H9 (cell line): ENCODE data around the gene CEP41. TPM values are rescaled to one million over a fixed set of nuclear protein-coding genes. Genes with fewer than 3 reads are reported as not detected.

Experiments
- DNase-seq: peaks from one replicate; pipeline ENCODE4 v3.0.0-alpha.2; 2017
- H2AFZ ChIP-seq: one replicate; pipeline ENCODE4 v1.6.1; 2013; ENCODE audit warnings: mild to moderate bottlenecking, low read length, control low read depth, moderate library complexity
- H2AK5ac ChIP-seq: 2 replicates; pipeline ENCODE4 v1.6.1; 2013; ENCODE audit warnings: low read length, control low read depth, mixed read lengths; ENCODE audit not compliant: insufficient read length
- H2BK120ac ChIP-seq: one replicate; pipeline ENCODE4 v1.6.1; 2013; ENCODE audit warnings: low read depth, mild to moderate bottlenecking, low read length, control low read depth, inconsistent platforms; ENCODE audit not compliant: poor library complexity, severe bottlenecking
- H2BK12ac ChIP-seq: 2 replicates; pipeline ENCODE4 v1.6.1; 2013; ENCODE audit warnings: low read length, control low read depth, mixed read lengths, low read depth; ENCODE audit not compliant: insufficient read length
- H2BK15ac ChIP-seq: 2 replicates; pipeline ENCODE4 v1.6.1; 2013; ENCODE audit warnings: low read depth, low read length, control low read depth
- H2BK20ac ChIP-seq: one replicate; pipeline ENCODE4 v1.6.1; 2013; ENCODE audit warnings: low read depth, mild to moderate bottlenecking, low read length, control low read depth, inconsistent platforms; ENCODE audit not compliant: poor library complexity, severe bottlenecking
- H2BK5ac ChIP-seq: 2 replicates; pipeline ENCODE4 v1.6.1; 2013; ENCODE audit warnings: low read length, control low read depth, mixed read lengths; ENCODE audit not compliant: insufficient read length
- H3K14ac ChIP-seq: 2 replicates; pipeline ENCODE4 v1.6.1; 2013; ENCODE audit warnings: low read length, control low read depth; ENCODE audit not compliant: insufficient read depth
- H3K18ac ChIP-seq: 2 replicates; pipeline ENCODE4 v1.6.1; 2013; ENCODE audit warnings: low read depth, mild to moderate bottlenecking, mixed read lengths, low read length, control low read depth; ENCODE audit not compliant: insufficient read length
- H3K23ac ChIP-seq: 2 replicates; pipeline ENCODE4 v1.6.1; 2013; ENCODE audit warnings: low read length, control low read depth, mixed read lengths, low read depth; ENCODE audit not compliant: insufficient read length
- H3K23me2 ChIP-seq: 2 replicates; pipeline ENCODE4 v1.6.1; 2013; ENCODE audit warnings: low read depth, mild to moderate bottlenecking, mixed read lengths, low read length, control low read depth; ENCODE audit not compliant: insufficient read length, poor library complexity, severe bottlenecking
- H3K27ac ChIP-seq: 2 replicates; pipeline ENCODE4 v1.5.1; 2013; ENCODE audit warnings: low read length, control low read depth, mixed read lengths, low read depth; ENCODE audit not compliant: insufficient read length
- H3K27me3 ChIP-seq: 2 replicates; pipeline ENCODE4 v1.6.1; 2013; ENCODE audit warnings: low read length, control low read depth, inconsistent platforms; ENCODE audit not compliant: insufficient read depth
- H3K4ac ChIP-seq: 2 replicates; pipeline ENCODE4 v1.6.1; 2013; ENCODE audit warnings: low read depth, mild to moderate bottlenecking, control low read depth, inconsistent platforms, low read length, moderate library complexity
- H3K4me1 ChIP-seq: 2 replicates; pipeline ENCODE4 v1.6.1; 2013; ENCODE audit warnings: low read length, control low read depth, inconsistent platforms; ENCODE audit not compliant: insufficient read depth
- H3K4me2 ChIP-seq: 2 replicates; pipeline ENCODE4 v1.6.1; 2013; ENCODE audit warnings: low read length, control low read depth, mixed read lengths; ENCODE audit not compliant: insufficient read length, insufficient read depth
- H3K56ac ChIP-seq: 2 replicates; pipeline ENCODE4 v1.6.1; 2013; ENCODE audit warnings: low read depth, mild to moderate bottlenecking, mixed read lengths, low read length, control low read depth; ENCODE audit not compliant: insufficient read length
- H3K79me1 ChIP-seq: 2 replicates; pipeline ENCODE4 v1.6.1; 2013; ENCODE audit warnings: low read depth, mild to moderate bottlenecking, moderate library complexity, low read length, control low read depth, inconsistent platforms; ENCODE audit not compliant: insufficient read depth, poor library complexity, severe bottlenecking
- H3K79me2 ChIP-seq: 2 replicates; pipeline ENCODE4 v1.6.1; 2013; ENCODE audit warnings: low read length, control low read depth, inconsistent platforms; ENCODE audit not compliant: insufficient read depth
- H3K9ac ChIP-seq: 2 replicates; pipeline ENCODE4 v1.6.1; 2013; ENCODE audit warnings: low read length, control low read depth, mixed read lengths; ENCODE audit not compliant: insufficient read length; ENCODE audit errors: extremely low read depth
- H3K9me3 ChIP-seq: one replicate; pipeline ENCODE4 v1.6.1; 2013; ENCODE audit warnings: low read depth, low read length, inconsistent platforms; ENCODE audit not compliant: control insufficient read depth
- H3T11ph ChIP-seq: one replicate; pipeline ENCODE4 v1.6.1; 2013; ENCODE audit warnings: mild to moderate bottlenecking, low read length, control low read depth, inconsistent platforms
- H4K20me1 ChIP-seq: one replicate; pipeline ENCODE4 v1.6.1; 2013; ENCODE audit not compliant: control insufficient read depth, insufficient read length, insufficient read depth
- H4K5ac ChIP-seq: 2 replicates; pipeline ENCODE4 v1.6.1; 2013; ENCODE audit warnings: low read depth, mild to moderate bottlenecking, mixed read lengths, low read length, control low read depth; ENCODE audit not compliant: insufficient read length
- H4K8ac ChIP-seq: replicated peaks from 2 replicates; pipeline ENCODE4 v1.6.1; 2013; ENCODE audit warnings: low read length, control low read depth, mixed read lengths, low read depth; ENCODE audit not compliant: insufficient read length
- H4K91ac ChIP-seq: 2 replicates; pipeline ENCODE4 v1.6.1; 2013; ENCODE audit warnings: low read depth, mild to moderate bottlenecking, moderate library complexity, mixed read lengths, low read length, control low read depth; ENCODE audit not compliant: insufficient read length
- H3K27ac Mint-ChIP-seq, 3 experiments: 2 replicates in 2 of 3; 3 replicates in 1 of 3; pipeline ENCODE4 v1.8.0; 2020 to 2021; ENCODE audit warnings: mixed read lengths in 3 of 3, mild to moderate bottlenecking in 1 of 3, moderate library complexity in 1 of 3
- H3K27me3 Mint-ChIP-seq: 2 replicates; pipeline ENCODE4 v1.8.0; 2021; ENCODE audit warnings: low read depth, mild to moderate bottlenecking, moderate library complexity, mixed read lengths
- H3K36me3 Mint-ChIP-seq, 3 experiments: 2 replicates in 2 of 3; 3 replicates in 1 of 3; pipeline ENCODE4 v1.8.0; 2020 to 2021; ENCODE audit warnings: low read depth in 3 of 3, mixed read lengths in 3 of 3; ENCODE audit not compliant: insufficient read depth in 1 of 3
- H3K4me1 Mint-ChIP-seq, 2 experiments: 2 replicates each; pipeline ENCODE4 v1.8.0; 2020; ENCODE audit warnings: mixed read lengths in 2 of 2
- H3K4me3 Mint-ChIP-seq, 2 experiments: 2 replicates in 1 of 2; 3 replicates in 1 of 2; pipeline ENCODE4 v1.8.0; 2020 to 2021; ENCODE audit warnings: mild to moderate bottlenecking in 2 of 2, mixed read lengths in 2 of 2, moderate library complexity in 1 of 2
- H3K9me3 Mint-ChIP-seq, 2 experiments: 2 replicates in 1 of 2; 3 replicates in 1 of 2; pipeline ENCODE4 v1.8.0; 2020; ENCODE audit warnings: mild to moderate bottlenecking in 2 of 2, mixed read lengths in 2 of 2, moderate library complexity in 1 of 2
- WGBS: extraction: QIAGEN DNeasy Blood & Tissue Kit; methylation state at CpG from one replicate; pipeline ENCODE4 v1.1.7; 2013; ENCODE audit warnings: missing lambda C conversion rate, low lambda C conversion rate, mixed read lengths; ENCODE audit not compliant: insufficient read length; ENCODE audit errors: extremely low coverage; 5-methylcytosine and 5-hydroxymethylcytosine counted together
- total RNA-seq: library from RNA; stranded (reverse); gene quantifications from 2 replicates; pipeline ENCODE4 v1.2.1, GENCODE V29; 2021
- TF ChIP-seq, protein P1 (sequence below): fragments of 200-600 bp; sonication (generic); conservative IDR thresholded peaks from 3 replicates; pipeline ENCODE4 v1.8.0; 2021; ENCODE audit warnings: antibody characterized with exemption, mild to moderate bottlenecking

Gene CEP41
- total RNA-seq, 1 experiment from 2014 or later, result 9.7 TPM

DNA sequence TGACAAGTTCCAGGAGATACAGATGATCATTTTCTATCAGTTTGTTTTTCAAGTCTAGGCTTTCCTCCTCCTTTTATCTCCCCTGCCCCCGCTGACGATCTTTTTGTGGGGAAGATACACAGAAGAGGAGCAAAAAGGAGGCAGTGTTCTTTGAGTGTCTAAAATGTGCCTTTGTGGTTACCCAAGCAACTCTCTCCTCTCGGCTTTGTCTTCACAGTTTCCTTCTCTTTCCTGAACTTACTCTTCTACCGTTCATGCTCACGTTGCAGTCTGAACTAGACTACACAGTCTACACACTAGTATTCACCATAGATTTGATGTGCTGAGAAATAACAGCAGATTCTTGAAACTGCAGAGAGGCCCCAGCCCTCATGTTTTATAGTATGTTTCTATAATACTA lies 23.6 kb downstream of the CEP41 start:
- no peaks in the 10 kb centered on the region for H3K23me2 ChIP-seq
- H3K23ac ChIP-seq, result no peak overlapping the region
- H2BK5ac ChIP-seq, result no peak overlapping the region
- H2AFZ ChIP-seq, result no peak overlapping the region
- H2BK12ac ChIP-seq, result no peak overlapping the region
- H3K14ac ChIP-seq, result no peak overlapping the region
- no peak overlapping the region for H3K4ac ChIP-seq
- no peaks in the 10 kb centered on the region for H3K9me3 ChIP-seq
- no peaks in the 10 kb centered on the region for H3K79me2 ChIP-seq
- H2BK20ac ChIP-seq, result no peak overlapping the region
- no peak overlapping the region for H2BK120ac ChIP-seq
- DNase-seq, result no peak
- no peaks in the 10 kb centered on the region for H3K27me3 ChIP-seq
- no CpG with 5 or more reads among the region's 5 CpGs for WGBS
- H3K27ac ChIP-seq, result no peak overlapping the region
- Mint-ChIP-seq H3K4me1 (peaks cover 20 to 33% of the 10 kb centered on the region in 2 experiments), H3K27me3 (no peaks in the 10 kb centered on the region), H3K4me3 (no peak overlapping the region), H3K27ac (peak overlapping the region in 1 of 3 experiments; percentile 27; a peak in 1 of 7 replicates), H3K9me3 (no peaks in the 10 kb centered on the region), H3K36me3 (no peaks in the 10 kb centered on the region)
- no peak overlapping the region for H3K4me2 ChIP-seq
- no peaks in the 10 kb centered on the region for H3K4me1 ChIP-seq
- no peak overlapping the region for H4K8ac ChIP-seq
- no peak overlapping the region for H3K18ac ChIP-seq
- no peak overlapping the region for H2AK5ac ChIP-seq
- no peak overlapping the region for H3K9ac ChIP-seq
- H3T11ph ChIP-seq, result no peak overlapping the region
- H2BK15ac ChIP-seq, result no peak overlapping the region
- H4K20me1 ChIP-seq, result no peaks in the 10 kb centered on the region
- TF ChIP-seq, protein P1, sequence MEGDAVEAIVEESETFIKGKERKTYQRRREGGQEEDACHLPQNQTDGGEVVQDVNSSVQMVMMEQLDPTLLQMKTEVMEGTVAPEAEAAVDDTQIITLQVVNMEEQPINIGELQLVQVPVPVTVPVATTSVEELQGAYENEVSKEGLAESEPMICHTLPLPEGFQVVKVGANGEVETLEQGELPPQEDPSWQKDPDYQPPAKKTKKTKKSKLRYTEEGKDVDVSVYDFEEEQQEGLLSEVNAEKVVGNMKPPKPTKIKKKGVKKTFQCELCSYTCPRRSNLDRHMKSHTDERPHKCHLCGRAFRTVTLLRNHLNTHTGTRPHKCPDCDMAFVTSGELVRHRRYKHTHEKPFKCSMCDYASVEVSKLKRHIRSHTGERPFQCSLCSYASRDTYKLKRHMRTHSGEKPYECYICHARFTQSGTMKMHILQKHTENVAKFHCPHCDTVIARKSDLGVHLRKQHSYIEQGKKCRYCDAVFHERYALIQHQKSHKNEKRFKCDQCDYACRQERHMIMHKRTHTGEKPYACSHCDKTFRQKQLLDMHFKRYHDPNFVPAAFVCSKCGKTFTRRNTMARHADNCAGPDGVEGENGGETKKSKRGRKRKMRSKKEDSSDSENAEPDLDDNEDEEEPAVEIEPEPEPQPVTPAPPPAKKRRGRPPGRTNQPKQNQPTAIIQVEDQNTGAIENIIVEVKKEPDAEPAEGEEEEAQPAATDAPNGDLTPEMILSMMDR, result no peak
- no peak overlapping the region for H4K91ac ChIP-seq
- H3K56ac ChIP-seq, result no peak overlapping the region
- no peaks in the 10 kb centered on the region for H3K79me1 ChIP-seq
- no peak overlapping the region for H4K5ac ChIP-seq
